Osteoblast (primary cell): Measurements from ENCODE around the gene KLHL21. TPM values are rescaled to one million over a fixed set of nuclear protein-coding genes. Genes with fewer than 3 reads are reported as not detected.
A peak's percentile ranks its signal among the peaks of the same experiment; 100 is the strongest.

Experiments
- DNase-seq: peaks from one replicate; pipeline ENCODE4 v3.0.0; 2011; ENCODE audit warnings: low spot score, mixed read lengths; ENCODE audit not compliant: insufficient read length; ENCODE audit errors: missing footprints
- H2AFZ ChIP-seq: 2 replicates; pipeline ENCODE4 v1.6.0; 2011; ENCODE audit warnings: mild to moderate bottlenecking, low read length
- H3K27ac ChIP-seq: 2 replicates; pipeline ENCODE4 v1.5.1; 2011; ENCODE audit warnings: mild to moderate bottlenecking, low read depth, low read length, moderate library complexity
- H3K27me3 ChIP-seq: 2 replicates; pipeline ENCODE4 v1.6.0; 2012; ENCODE audit warnings: mild to moderate bottlenecking, control low read depth, inconsistent platforms, low read length, moderate library complexity; ENCODE audit not compliant: insufficient read depth
- H3K36me3 ChIP-seq: 2 replicates; pipeline ENCODE4 v1.5.1; 2011; ENCODE audit warnings: mild to moderate bottlenecking, low read length, control low read depth, moderate library complexity; ENCODE audit not compliant: insufficient read depth
- H3K4me1 ChIP-seq: 2 replicates; pipeline ENCODE4 v1.5.1; 2011; ENCODE audit warnings: mild to moderate bottlenecking, low read length, control low read depth, moderate library complexity; ENCODE audit not compliant: insufficient read depth
- H3K4me2 ChIP-seq: 2 replicates; pipeline ENCODE4 v1.6.0; 2011; ENCODE audit warnings: mild to moderate bottlenecking, low read length; ENCODE audit not compliant: insufficient read depth
- H3K4me3 ChIP-seq: fragments of 200-600 bp; sonication (generic); 3 replicates; pipeline ENCODE4 v1.5.1; 2012; ENCODE audit warnings: mild to moderate bottlenecking, low read length, inconsistent platforms; ENCODE audit not compliant: insufficient read depth
- H3K79me2 ChIP-seq: 2 replicates; pipeline ENCODE4 v1.6.0; 2012; ENCODE audit warnings: mild to moderate bottlenecking, low read length, control low read depth, inconsistent platforms; ENCODE audit not compliant: insufficient read depth
- H3K9me3 ChIP-seq: 2 replicates; pipeline ENCODE4 v1.5.1; 2011; ENCODE audit warnings: low read depth, low read length, control low read depth
- H4K20me1 ChIP-seq: 2 replicates; pipeline ENCODE4 v1.6.0; 2012; ENCODE audit warnings: mild to moderate bottlenecking, low read length, control low read depth; ENCODE audit not compliant: insufficient read depth
- CTCF ChIP-seq: IDR thresholded peaks from 2 replicates; pipeline ENCODE4 v1.5.1; 2011; ENCODE audit warnings: mild to moderate bottlenecking, low read depth, low read length, moderate library complexity; ENCODE audit errors: extremely low read depth
- total RNA-seq: library from RNA; depleted of rRNA; stranded (reverse); fragments of >200 nt; gene quantifications from 2 replicates; pipeline ENCODE4 v1.2.3, GENCODE V29; 2012

KLHL21 gene
- total RNA-seq, 1 donor, result 86.1 TPM

DNA sequence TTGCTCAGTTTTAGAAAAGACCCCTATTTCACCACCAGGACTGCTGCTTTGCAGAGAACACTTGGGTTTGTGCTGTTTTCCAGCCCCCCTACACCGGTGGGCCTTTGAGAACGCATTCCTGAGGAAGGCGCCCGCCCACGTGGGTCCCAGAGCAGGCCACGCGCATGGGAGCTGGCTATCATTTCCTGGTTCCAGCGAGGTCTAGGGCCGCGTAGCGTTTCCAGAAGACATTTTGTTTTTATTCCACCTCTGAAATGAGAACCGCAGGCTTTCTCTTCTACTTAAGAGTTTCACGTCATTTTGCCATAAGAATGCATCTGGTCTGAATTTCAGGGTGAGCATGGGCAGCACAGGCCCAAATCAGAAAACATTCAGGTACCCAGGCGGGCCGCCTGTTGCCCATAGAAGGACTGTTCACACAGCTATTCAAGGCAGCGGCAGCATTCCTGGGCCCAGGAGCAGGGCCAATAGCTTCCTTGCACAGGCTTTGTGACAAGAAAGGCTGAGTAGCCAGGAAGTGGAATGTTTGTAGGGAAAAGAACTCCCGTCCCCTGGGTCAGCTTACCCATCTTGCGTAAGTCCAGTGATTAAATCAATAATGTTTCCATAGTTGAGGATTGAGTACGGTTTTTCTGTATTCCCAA, 1.4 kb upstream of the KLHL21 start:
- H3K27ac ChIP-seq, result peak overlapping the region; percentile 99
- peak; percentile 97 for DNase-seq
- TF ChIP-seq CTCF, result no peak
- H2AFZ ChIP-seq, result peak overlapping the region; percentile 80
- H3K36me3 ChIP-seq, result peaks cover 9% of the 10 kb centered on the region
- H3K4me2 ChIP-seq, result peak overlapping the region; percentile 100
- no peaks in the 10 kb centered on the region for H3K9me3 ChIP-seq
- H3K4me3 ChIP-seq, result peak overlapping the region; percentile 85
- peaks cover 33% of the 10 kb centered on the region for H3K79me2 ChIP-seq
- H3K27me3 ChIP-seq, result no peaks in the 10 kb centered on the region
- peaks cover 35% of the 10 kb centered on the region for H3K4me1 ChIP-seq
- peaks cover 31% of the 10 kb centered on the region for H4K20me1 ChIP-seq

- Histone ChIP-seq H3K27ac (peak overlapping the region; percentile 99), H2AFZ (peak overlapping the region; percentile 80), H3K4me3 (peak overlapping the region; percentile 85), H3K36me3 (peaks cover 12% of the 10 kb centered on the region), H3K4me2 (peak overlapping the region; percentile 100), H3K9me3 (no peaks in the 10 kb centered on the region), H3K27me3 (no peaks in the 10 kb centered on the region), H3K4me1 (peaks cover 35% of the 10 kb centered on the region), H4K20me1 (peaks cover 35% of the 10 kb centered on the region), H3K79me2 (peaks cover 38% of the 10 kb centered on the region)
- no peak for TF ChIP-seq CTCF
- DNase-seq, result peak; percentile 95
Observed at GRCh38 chr1:6603238-6603914, 707 bp upstream of the KLHL21 start.

DNA sequence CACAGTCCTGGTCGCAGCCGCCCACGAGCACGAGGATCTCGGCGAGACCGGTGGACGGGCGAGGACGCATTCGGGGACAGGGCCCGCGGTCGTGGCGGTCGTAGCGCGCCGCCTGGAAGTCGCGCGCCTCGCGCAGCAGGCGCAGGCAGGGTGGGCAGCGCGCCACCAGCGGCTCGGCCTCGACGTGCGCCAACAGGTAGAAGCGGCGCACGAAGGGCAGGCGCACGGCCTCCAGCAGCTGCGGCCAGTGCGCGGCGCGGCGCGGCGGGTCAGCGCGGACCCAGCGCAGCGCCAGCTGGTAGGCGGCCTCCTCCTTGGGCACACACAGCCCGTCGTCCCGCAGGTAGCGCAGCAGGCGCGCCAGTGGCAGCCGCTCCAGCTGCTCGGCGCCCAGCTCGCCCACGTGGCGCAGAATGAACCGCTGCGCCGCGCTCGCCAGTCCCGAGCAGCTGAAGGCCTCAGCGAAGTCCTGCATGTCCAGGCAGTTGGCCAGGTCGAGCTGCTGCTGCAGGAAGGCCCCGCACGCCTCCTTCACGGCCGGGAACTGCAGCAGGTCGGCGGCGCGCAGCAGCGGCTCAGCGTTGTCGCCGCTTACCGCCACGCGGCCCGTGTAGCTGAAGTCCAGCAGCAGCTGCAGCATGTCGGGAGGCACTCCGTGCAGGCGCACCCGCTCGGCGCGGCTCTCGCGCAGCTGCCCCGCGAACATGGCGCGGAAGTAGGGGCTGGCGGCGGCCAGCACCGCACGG, 573 bp downstream of the KLHL21 start:
- DNase-seq, result no peak
- Histone ChIP-seq H3K4me3 (peak overlapping the region; percentile 85), H4K20me1 (peaks cover 47% of the 10 kb centered on the region), H3K36me3 (peaks cover 23% of the 10 kb centered on the region), H3K4me2 (peak overlapping the region; percentile 100), H2AFZ (no peak overlapping the region), H3K4me1 (peaks cover 35% of the 10 kb centered on the region), H3K27ac (peak overlapping the region; percentile 79), H3K27me3 (no peaks in the 10 kb centered on the region), H3K9me3 (no peaks in the 10 kb centered on the region), H3K79me2 (peaks cover 51% of the 10 kb centered on the region)
- no peak for TF ChIP-seq CTCF
